Caco-2 (cell line): ENCODE results near the gene NCAPH2. TPM values are rescaled to one million over a fixed set of nuclear protein-coding genes. Genes with fewer than 3 reads are reported as not detected.
A peak's percentile ranks its signal among the peaks of the same experiment; 100 is the strongest.

Experiments used
- BruUV-seq: library from RNA; stranded (reverse); fragments of 400-500 nt; replicated peaks from 2 replicates; lab custom pipeline; 2021; lab: Mats Ljungman, UMichigan
- CTCF ChIA-PET: fragments of 300-600 bp; sonication (Branson Sonifier 250); formaldehyde crosslinking; loops from one replicate; lab custom pipeline; 2022; ENCODE audit warnings: antibody characterized with exemption; lab: Charles Lee
- POLR2A ChIA-PET: fragments of 300-600 bp; sonication (Branson Sonifier 250); formaldehyde crosslinking; loops from one replicate; lab custom pipeline; 2022; ENCODE audit warnings: antibody characterized with exemption; lab: Charles Lee
- DNase-seq, 2 experiments: peaks; one replicate each; pipeline versions ENCODE4 v3.0.0 to v3.0.0-alpha.2; 2020 to 2022
- H3K27me3 ChIP-seq: replicated peaks from 2 replicates; pipeline ENCODE4 v1.6.0; 2011; ENCODE audit warnings: low read length; ENCODE audit not compliant: control insufficient read depth, insufficient read depth
- H3K36me3 ChIP-seq: 2 replicates; pipeline ENCODE4 v1.5.1; 2011; ENCODE audit warnings: low read length; ENCODE audit not compliant: control insufficient read depth, insufficient read depth
- H3K4me1 ChIP-seq: fragments of 250-450 bp; sonication (Bioruptor Pico); 2 replicates; pipeline ENCODE4 v1.5.1; 2020; ENCODE audit warnings: mild to moderate bottlenecking
- H3K4me3 ChIP-seq: 2 replicates; pipeline ENCODE4 v1.5.1; 2011; ENCODE audit warnings: low read depth, mild to moderate bottlenecking, control low read depth, low read length
- H3K9me3 ChIP-seq: fragments of 250-450 bp; sonication (Bioruptor Pico); 2 replicates; pipeline ENCODE4 v1.5.1; 2020; ENCODE audit warnings: mild to moderate bottlenecking, moderate library complexity
- H3K27ac Mint-ChIP-seq: one replicate; pipeline ENCODE4 v1.8.0; 2022; ENCODE audit warnings: mixed read lengths; ENCODE audit not compliant: unreplicated experiment
- H3K27me3 Mint-ChIP-seq: one replicate; pipeline ENCODE4 v1.8.0; 2022; ENCODE audit warnings: mixed read lengths; ENCODE audit not compliant: insufficient read depth, unreplicated experiment
- H3K36me3 Mint-ChIP-seq: one replicate; pipeline ENCODE4 v1.8.0; 2022; ENCODE audit warnings: mild to moderate bottlenecking, mixed read lengths; ENCODE audit not compliant: insufficient read depth, unreplicated experiment
- H3K4me1 Mint-ChIP-seq: one replicate; pipeline ENCODE4 v1.8.0; 2022; ENCODE audit warnings: low read depth, mixed read lengths; ENCODE audit not compliant: unreplicated experiment
- H3K4me3 Mint-ChIP-seq: one replicate; pipeline ENCODE4 v1.8.0; 2022; ENCODE audit warnings: mild to moderate bottlenecking, moderate library complexity, mixed read lengths; ENCODE audit not compliant: unreplicated experiment
- H3K9me3 Mint-ChIP-seq: one replicate; pipeline ENCODE4 v1.8.0; 2022; ENCODE audit warnings: mixed read lengths; ENCODE audit not compliant: unreplicated experiment
- intact Hi-C: fragments of 100-400 bp; cut with micrococcal nuclease; formaldehyde crosslinking; loops from one replicate; pipeline ENCODE4 v1.10.0; 2022; ENCODE audit not compliant: unreplicated experiment
- total RNA-seq: library from RNA; stranded (reverse); gene quantifications from 2 replicates; pipeline ENCODE4 v1.2.3, GENCODE V29; 2022
- TF ChIP-seq, protein P1 (sequence below), 2 experiments: fragments of 200-600 bp in 1 of 2; IDR thresholded peaks; 1 replicate in 1 of 2; 2 replicates in 1 of 2; pipeline versions ENCODE4 v1.5.1 to v1.8.0; 2011 to 2022; ENCODE audit warnings: antibody characterized with exemption in 1 of 2, control low read depth in 1 of 2, inconsistent platforms in 1 of 2, low read depth in 1 of 2, low read length in 1 of 2, mild to moderate bottlenecking in 1 of 2, moderate library complexity in 1 of 2; ENCODE audit not compliant: insufficient read depth in 1 of 2, severe bottlenecking in 1 of 2, unreplicated experiment in 1 of 2

The NCAPH2 gene
- total RNA-seq, 1 experiment from 2014 or later, result 88.9 TPM

DNA sequence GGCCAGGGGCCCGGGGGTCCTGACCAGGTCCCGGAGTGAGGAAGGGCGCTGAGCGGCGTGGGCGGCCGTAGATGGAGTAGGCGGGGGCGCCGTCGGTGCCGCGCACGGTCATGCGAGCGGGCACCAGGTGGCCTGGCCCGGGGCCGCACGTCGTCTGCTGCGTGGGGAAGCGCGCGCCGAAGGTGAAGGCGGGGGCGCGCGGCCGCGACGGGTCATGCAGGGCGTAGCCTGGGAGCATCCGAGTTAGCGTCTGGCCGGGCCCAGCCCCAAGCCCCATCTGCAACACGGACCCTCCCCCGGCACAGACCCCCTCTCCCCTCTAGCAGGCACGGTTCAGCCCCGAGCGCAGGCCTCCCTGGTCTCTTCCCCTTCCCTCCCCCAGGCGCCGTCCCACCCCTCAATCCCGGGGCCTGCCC is 23.5 kb downstream of the NCAPH2 start:
- H3K36me3 ChIP-seq, result no peaks in the 10 kb centered on the region
- peak overlapping the region; percentile 86 for H3K27ac Mint-ChIP-seq
- H3K4me3 Mint-ChIP-seq, result peak overlapping the region; percentile 81
- H3K9me3 ChIP-seq, result no peaks in the 10 kb centered on the region
- ChIA-PET CTCF (interaction anchor here (0.7 to 1.0 kb wide), 2 partner anchors 24 to 31 kb away, joined by 4 to 7 read pairs; partner anchors contain the start of genes LMF2 and SYCE3), POLR2A (interaction anchor here (0.7 to 1.5 kb wide), 5 partner anchors 16 to 237 kb away, joined by 3 to 7 read pairs (median 4); partner anchors contain the start of genes CHKB, LMF2 and SYCE3)
- BruUV-seq, result no TSS peak
- H3K4me1 ChIP-seq, result peaks cover 36% of the 10 kb centered on the region
- TF ChIP-seq, protein P1, sequence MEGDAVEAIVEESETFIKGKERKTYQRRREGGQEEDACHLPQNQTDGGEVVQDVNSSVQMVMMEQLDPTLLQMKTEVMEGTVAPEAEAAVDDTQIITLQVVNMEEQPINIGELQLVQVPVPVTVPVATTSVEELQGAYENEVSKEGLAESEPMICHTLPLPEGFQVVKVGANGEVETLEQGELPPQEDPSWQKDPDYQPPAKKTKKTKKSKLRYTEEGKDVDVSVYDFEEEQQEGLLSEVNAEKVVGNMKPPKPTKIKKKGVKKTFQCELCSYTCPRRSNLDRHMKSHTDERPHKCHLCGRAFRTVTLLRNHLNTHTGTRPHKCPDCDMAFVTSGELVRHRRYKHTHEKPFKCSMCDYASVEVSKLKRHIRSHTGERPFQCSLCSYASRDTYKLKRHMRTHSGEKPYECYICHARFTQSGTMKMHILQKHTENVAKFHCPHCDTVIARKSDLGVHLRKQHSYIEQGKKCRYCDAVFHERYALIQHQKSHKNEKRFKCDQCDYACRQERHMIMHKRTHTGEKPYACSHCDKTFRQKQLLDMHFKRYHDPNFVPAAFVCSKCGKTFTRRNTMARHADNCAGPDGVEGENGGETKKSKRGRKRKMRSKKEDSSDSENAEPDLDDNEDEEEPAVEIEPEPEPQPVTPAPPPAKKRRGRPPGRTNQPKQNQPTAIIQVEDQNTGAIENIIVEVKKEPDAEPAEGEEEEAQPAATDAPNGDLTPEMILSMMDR (IDR thresholded peaks at IDR 0.05; ENCODE audit: insufficient read depth in 1 of 2, low read depth in 1 of 2, low read length in 1 of 2, severe bottlenecking in 1 of 2, unreplicated experiment in 1 of 2), result no peak
- intact Hi-C loops, result loop anchor here (5.0 kb wide), 1 partner anchor 91 kb away; no protein-coding TSS in a partner anchor
- peak; percentile 66 for DNase-seq
- H3K4me1 Mint-ChIP-seq, result peaks cover 31% of the 10 kb centered on the region
- H3K9me3 Mint-ChIP-seq, result no peaks in the 10 kb centered on the region
- peaks cover 35% of the 10 kb centered on the region for H3K36me3 Mint-ChIP-seq
- H3K27me3 ChIP-seq, result no peaks in the 10 kb centered on the region
- no peaks in the 10 kb centered on the region for H3K27me3 Mint-ChIP-seq
- H3K4me3 ChIP-seq, result peak overlapping the region; percentile 68

DNA sequence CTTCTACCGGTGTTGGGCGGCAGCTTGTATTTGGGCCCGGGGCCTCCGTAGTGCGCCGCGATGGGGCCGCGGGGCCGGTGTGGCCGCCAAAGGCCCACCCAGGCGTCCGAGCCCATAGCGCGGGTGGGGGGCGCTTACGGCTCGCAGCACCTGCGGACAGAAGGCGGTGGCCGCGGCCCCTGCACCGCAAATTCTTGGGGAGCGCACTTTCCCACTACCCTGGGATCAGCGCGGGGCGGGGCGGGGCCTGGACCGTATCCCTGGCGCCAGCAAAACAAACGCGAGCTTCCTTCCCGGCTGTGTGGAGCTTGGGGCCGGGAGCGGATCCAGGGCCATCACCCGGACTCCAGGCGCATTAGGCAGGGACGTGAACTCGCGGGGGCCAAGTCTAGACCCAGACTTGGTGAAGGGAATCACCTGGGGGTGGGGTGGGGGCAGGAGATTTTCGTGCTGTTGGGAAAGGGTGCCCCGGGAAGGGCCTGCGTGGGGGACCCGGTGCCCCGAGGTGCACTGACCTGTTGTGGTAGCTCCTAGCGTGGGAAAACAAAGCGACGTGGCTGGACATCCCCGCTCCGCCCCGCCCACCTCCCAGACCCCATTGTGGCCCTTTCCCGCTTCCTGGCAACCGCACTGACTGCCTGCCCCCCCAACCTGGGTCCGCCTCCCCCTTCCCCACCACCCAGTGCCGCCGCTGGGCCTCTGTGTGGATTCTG is 24.1 kb downstream of the NCAPH2 start:
- H3K4me1 ChIP-seq, result peaks cover 30% of the 10 kb centered on the region
- peak overlapping the region; percentile 81 for H3K4me3 Mint-ChIP-seq
- TF ChIP-seq, protein P1 (IDR thresholded peaks at IDR 0.05; ENCODE audit: insufficient read depth in 1 of 2, low read depth in 1 of 2, low read length in 1 of 2, severe bottlenecking in 1 of 2, unreplicated experiment in 1 of 2), result no peak
- H3K4me3 ChIP-seq, result peak overlapping the region; percentile 68
- ChIA-PET CTCF (interaction anchor here (0.7 to 1.0 kb wide), 3 partner anchors 24 to 89 kb away, joined by 3 to 7 read pairs (median 4); partner anchors contain the start of genes LMF2 and SYCE3), POLR2A (interaction anchor here (0.7 to 1.5 kb wide), 5 partner anchors 15 to 238 kb away, joined by 3 to 7 read pairs (median 4); partner anchors contain the start of genes CHKB, LMF2 and SYCE3)
- H3K9me3 Mint-ChIP-seq, result no peaks in the 10 kb centered on the region
- no peaks in the 10 kb centered on the region for H3K27me3 ChIP-seq
- no TSS peak for BruUV-seq
- H3K9me3 ChIP-seq, result no peaks in the 10 kb centered on the region
- no peaks in the 10 kb centered on the region for H3K36me3 ChIP-seq
- peaks cover 27% of the 10 kb centered on the region for H3K4me1 Mint-ChIP-seq
- peak overlapping the region; percentile 86 for H3K27ac Mint-ChIP-seq
- DNase-seq, result peak; percentile 69 to 78
- peaks cover 30% of the 10 kb centered on the region for H3K36me3 Mint-ChIP-seq
- no peaks in the 10 kb centered on the region for H3K27me3 Mint-ChIP-seq
- intact Hi-C loops, result loop anchor here (2.0 to 5.0 kb wide), 2 partner anchors 31 to 90 kb away; partner anchors contain the start of gene SYCE3
